Right ventricle myocardium inferior (tissue), 1 donor: ENCODE data around the gene ROBO3. TPM values are rescaled to one million over a fixed set of nuclear protein-coding genes. Genes with fewer than 3 reads are reported as not detected.

Experiments
- total RNA-seq: library from RNA; stranded (reverse); fragmentation: NEBNext Ultra II Directional; extraction: Animal tissue kit (Norgen Biotek cat#: 25700); gene quantifications from one replicate; pipeline ENCODE4 v1.2.1, GENCODE V29; 2021
- donor health status: DM: no; HTN: yes; CAD: no; lungs with severe emphysema.

The ROBO3 gene
- total RNA-seq, 1 donor from 2014 or later, result 4.6 TPM

Other genes starting within 250 kb of the ROBO3 start
- gene TBRG1, start 242.6 kb upstream of the ROBO3 start, total RNA-seq, result 21.0 TPM
- 83.1 TPM for gene SIAE, start 191.7 kb upstream of the ROBO3 start, total RNA-seq
- 2.6 TPM for gene SPA17, start 191.5 kb upstream of the ROBO3 start, total RNA-seq
- 6.4 TPM for gene NRGN, start 125.5 kb upstream of the ROBO3 start, total RNA-seq
- 0.70 TPM for gene VSIG2, start 113.2 kb upstream of the ROBO3 start, total RNA-seq
- 43.1 TPM for gene ESAM, start 103.1 kb upstream of the ROBO3 start, total RNA-seq
- gene MSANTD2, start 65.0 kb upstream of the ROBO3 start, total RNA-seq, result 3.8 TPM
- 27.6 TPM for gene ROBO4, start 32.4 kb downstream of the ROBO3 start, total RNA-seq
- not detected for gene HEPN1, start 53.8 kb downstream of the ROBO3 start, total RNA-seq
- 0.41 TPM for gene HEPACAM, start 70.6 kb downstream of the ROBO3 start, total RNA-seq
- gene CCDC15, start 88.8 kb downstream of the ROBO3 start, total RNA-seq, result 0.38 TPM
- gene SLC37A2, start 197.9 kb downstream of the ROBO3 start, total RNA-seq, result 4.2 TPM
- gene TMEM218, start 246.2 kb downstream of the ROBO3 start, total RNA-seq, result 6.0 TPM